HG03097 (cell line): ENCODE results near the gene NUFIP2.

ENCODE experiments used
- ATAC-seq: cut with Tn5 transposase; IDR thresholded peaks from one replicate; pipeline ENCODE4 v1.9.1; 2021; ENCODE audit not compliant: unreplicated experiment, low FRiP score

The NUFIP2 gene

GRCh38 chr17:29207975-29208374 lies 86.0 kb downstream of the NUFIP2 start:
- ATAC-seq, result no peak
